Fibroblast of lung (primary cell): ENCODE results near the gene GMPR2. TPM values are rescaled to one million over a fixed set of nuclear protein-coding genes. Genes with fewer than 3 reads are reported as not detected.

Experiments
- DNase-seq, 2 donors: peaks; one replicate each; pipeline versions ENCODE4 v3.0.0 to v3.0.0-alpha.2; 2010; ENCODE audit warnings: low read depth in 2 of 2
- H2AFZ ChIP-seq: 2 replicates; pipeline ENCODE4 v1.5.1; 2012; ENCODE audit warnings: low read length, control low read depth, inconsistent platforms
- H3K27ac ChIP-seq: 2 replicates; pipeline ENCODE4 v1.5.1; 2011; ENCODE audit warnings: low read length, control low read depth; ENCODE audit not compliant: insufficient read depth
- H3K27me3 ChIP-seq: 2 replicates; pipeline ENCODE4 v1.5.1; 2011; ENCODE audit warnings: mild to moderate bottlenecking, low read length; ENCODE audit not compliant: control insufficient read depth, insufficient read depth
- H3K36me3 ChIP-seq: 2 replicates; pipeline ENCODE4 v1.5.1; 2011; ENCODE audit warnings: low read length; ENCODE audit not compliant: control insufficient read depth, insufficient read depth
- H3K4me1 ChIP-seq: 2 replicates; pipeline ENCODE4 v1.5.1; 2011; ENCODE audit warnings: low read length; ENCODE audit not compliant: control insufficient read depth, insufficient read depth; ENCODE audit errors: extremely low read depth
- H3K4me2 ChIP-seq: 2 replicates; pipeline ENCODE4 v1.5.1; 2011; ENCODE audit warnings: low read length, control low read depth; ENCODE audit not compliant: insufficient read depth; ENCODE audit errors: extremely low read depth
- H3K4me3 ChIP-seq, 4 experiments: fragments of 200-600 bp in 1 of 4; sonication (generic) in 1 of 4; replicated peaks in 1 of 4; 2 replicates each; pipeline ENCODE4 v1.5.1; 2011 to 2016; ENCODE audit warnings: low read length in 4 of 4, low read depth in 3 of 4, mild to moderate bottlenecking in 3 of 4, control low read depth in 2 of 4, inconsistent platforms in 1 of 4, mixed read lengths in 1 of 4; ENCODE audit not compliant: insufficient read depth in 1 of 4; ENCODE audit errors: control extremely low read depth in 1 of 4
- H3K79me2 ChIP-seq: 2 replicates; pipeline ENCODE4 v1.5.1; 2012; ENCODE audit warnings: mild to moderate bottlenecking, low read length, inconsistent platforms; ENCODE audit not compliant: control insufficient read depth, insufficient read depth
- H3K9ac ChIP-seq: 2 replicates; pipeline ENCODE4 v1.5.1; 2011; ENCODE audit warnings: mild to moderate bottlenecking, low read length, control low read depth; ENCODE audit not compliant: insufficient read depth
- H3K9me3 ChIP-seq: 2 replicates; pipeline ENCODE4 v1.5.1; 2012; ENCODE audit warnings: low read depth, low read length; ENCODE audit not compliant: control insufficient read depth, insufficient read depth
- H4K20me1 ChIP-seq: 2 replicates; pipeline ENCODE4 v1.5.1; 2011; ENCODE audit warnings: low read length; ENCODE audit not compliant: control insufficient read depth, insufficient read depth; ENCODE audit errors: extremely low read depth
- CTCF ChIP-seq, 2 donors: IDR thresholded peaks in 1 of 2; conservative IDR thresholded peaks in 1 of 2; 1 replicate in 1 of 2; 2 replicates in 1 of 2; pipeline ENCODE4 v1.5.1; 2011 to 2012; ENCODE audit warnings: low read length in 2 of 2, control low read depth in 1 of 2, inconsistent platforms in 1 of 2, low read depth in 1 of 2, mild to moderate bottlenecking in 1 of 2
- EZH2 ChIP-seq: IDR thresholded peaks from 2 replicates; pipeline ENCODE4 v1.5.1; 2012; ENCODE audit warnings: low read length, control low read depth, mild to moderate bottlenecking; ENCODE audit errors: missing control alignments
- polyA plus RNA-seq, 2 donors: library from polyadenylated mRNA; depleted of rRNA in 1 of 2; stranded (reverse) in 1 of 2; unstranded in 1 of 2; fragments of >200 nt; gene quantifications; 2 replicates each; pipeline ENCODE4 v1.2.1, GENCODE V29; 2011 to 2012; ENCODE audit warnings: missing spikeins in 1 of 2
- total RNA-seq: library from RNA; depleted of rRNA; stranded (reverse); fragments of >200 nt; gene quantifications from 2 replicates; pipeline ENCODE4 v1.2.1, GENCODE V29; 2014

GMPR2 gene
- total and polyA plus RNA-seq, 2 donors (not counting 1 experiment from before 2014, with no cell fraction given) = 80.2 to 128 TPM

- Histone ChIP-seq H4K20me1 (no peaks in the 10 kb centered on the region), H2AFZ (no peak overlapping the region), H3K36me3 (peaks cover 7% of the 10 kb centered on the region), H3K9ac (no peak overlapping the region), H3K27ac (no peak overlapping the region), H3K79me2 (no peaks in the 10 kb centered on the region), H3K4me2 (no peak overlapping the region), H3K9me3 (no peaks in the 10 kb centered on the region), H3K4me3 (no peak overlapping the region), H3K27me3 (no peaks in the 10 kb centered on the region), H3K4me1 (no peaks in the 10 kb centered on the region)
- no peak for DNase-seq
- no peak for TF ChIP-seq EZH2
- no peak for TF ChIP-seq CTCF (conservative IDR thresholded peaks at IDR 0.05 in 1 of 2, IDR thresholded peaks at IDR 0.05 in 1 of 2; ENCODE audit: low read depth in 1 of 2, low read length in 2 of 2)
Measured at GRCh38 chr14:24263848-24264247, 31.1 kb downstream of the GMPR2 start.

DNA sequence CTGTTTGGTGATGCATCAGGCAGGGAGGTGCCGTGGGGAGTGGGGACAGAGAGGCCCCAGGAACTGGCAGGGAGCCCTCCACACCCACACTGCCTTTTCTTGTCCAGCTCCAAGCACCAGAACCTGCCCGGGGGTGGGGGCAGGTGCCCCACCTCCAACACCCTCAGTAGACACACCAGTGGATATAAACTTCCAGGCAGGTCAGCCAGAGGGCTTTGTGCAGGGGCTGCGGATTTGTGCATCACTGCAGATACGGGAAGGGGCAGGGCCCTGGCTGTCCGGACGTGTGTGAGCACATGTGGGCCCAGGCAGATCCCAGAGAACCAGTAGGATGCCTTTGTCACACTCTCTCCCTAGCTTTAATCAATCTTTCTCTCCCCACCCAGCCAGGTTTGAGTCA, 31.6 kb downstream of the GMPR2 start:
- Histone ChIP-seq H3K27ac (no peak overlapping the region), H3K79me2 (no peaks in the 10 kb centered on the region), H3K27me3 (no peaks in the 10 kb centered on the region), H2AFZ (no peak overlapping the region), H3K4me2 (no peak overlapping the region), H3K36me3 (peaks cover 8% of the 10 kb centered on the region), H4K20me1 (no peaks in the 10 kb centered on the region), H3K4me3 (no peak overlapping the region), H3K9me3 (no peaks in the 10 kb centered on the region), H3K9ac (no peak overlapping the region), H3K4me1 (no peaks in the 10 kb centered on the region)
- TF ChIP-seq CTCF (conservative IDR thresholded peaks at IDR 0.05 in 1 of 2, IDR thresholded peaks at IDR 0.05 in 1 of 2; ENCODE audit: low read depth in 1 of 2, low read length in 2 of 2) (no peak), EZH2 (no peak)
- DNase-seq = peak in 1 of 2 donors; percentile 44

- Histone ChIP-seq H3K79me2 (no peaks in the 10 kb centered on the region), H3K4me1 (no peaks in the 10 kb centered on the region), H3K27me3 (no peaks in the 10 kb centered on the region), H2AFZ (no peak overlapping the region), H3K27ac (no peak overlapping the region), H3K4me2 (no peak overlapping the region), H3K9ac (no peak overlapping the region), H4K20me1 (no peaks in the 10 kb centered on the region), H3K9me3 (no peaks in the 10 kb centered on the region), H3K4me3 (no peak overlapping the region), H3K36me3 (peaks cover 9% of the 10 kb centered on the region)
- no peak for DNase-seq
- TF ChIP-seq EZH2 (no peak), CTCF (conservative IDR thresholded peaks at IDR 0.05 in 1 of 2, IDR thresholded peaks at IDR 0.05 in 1 of 2; ENCODE audit: low read depth in 1 of 2, low read length in 2 of 2) (no peak)
Measured at GRCh38 chr14:24266344-24267244, 33.9 kb downstream of the GMPR2 start.
